Measurements from ENCODE around the gene DEFB126.

DNA sequence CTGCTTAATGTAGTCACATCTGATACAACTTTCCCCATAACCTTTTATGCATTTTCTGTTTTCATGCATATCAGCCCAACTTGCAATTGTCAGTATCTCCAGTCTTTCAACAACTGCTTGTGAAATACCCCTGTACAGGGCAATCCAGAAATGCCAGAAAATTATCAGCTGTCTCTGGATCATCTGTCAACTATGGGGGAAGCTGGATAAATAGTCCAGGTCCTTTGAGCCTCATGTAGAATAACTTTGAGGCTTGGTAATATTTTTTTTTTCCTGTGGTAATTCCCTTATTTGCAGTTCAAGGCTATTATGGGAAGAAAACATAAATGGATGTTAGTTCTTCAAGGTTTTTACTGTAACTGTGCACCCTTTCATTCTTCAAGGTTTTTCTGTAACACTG lies 48.7 kb upstream of the DEFB126 start:
- no peak for TF ChIP-seq POLR2A (IDR thresholded peaks at IDR 0.05)
- TF ChIP-seq, protein P1, sequence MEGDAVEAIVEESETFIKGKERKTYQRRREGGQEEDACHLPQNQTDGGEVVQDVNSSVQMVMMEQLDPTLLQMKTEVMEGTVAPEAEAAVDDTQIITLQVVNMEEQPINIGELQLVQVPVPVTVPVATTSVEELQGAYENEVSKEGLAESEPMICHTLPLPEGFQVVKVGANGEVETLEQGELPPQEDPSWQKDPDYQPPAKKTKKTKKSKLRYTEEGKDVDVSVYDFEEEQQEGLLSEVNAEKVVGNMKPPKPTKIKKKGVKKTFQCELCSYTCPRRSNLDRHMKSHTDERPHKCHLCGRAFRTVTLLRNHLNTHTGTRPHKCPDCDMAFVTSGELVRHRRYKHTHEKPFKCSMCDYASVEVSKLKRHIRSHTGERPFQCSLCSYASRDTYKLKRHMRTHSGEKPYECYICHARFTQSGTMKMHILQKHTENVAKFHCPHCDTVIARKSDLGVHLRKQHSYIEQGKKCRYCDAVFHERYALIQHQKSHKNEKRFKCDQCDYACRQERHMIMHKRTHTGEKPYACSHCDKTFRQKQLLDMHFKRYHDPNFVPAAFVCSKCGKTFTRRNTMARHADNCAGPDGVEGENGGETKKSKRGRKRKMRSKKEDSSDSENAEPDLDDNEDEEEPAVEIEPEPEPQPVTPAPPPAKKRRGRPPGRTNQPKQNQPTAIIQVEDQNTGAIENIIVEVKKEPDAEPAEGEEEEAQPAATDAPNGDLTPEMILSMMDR (IDR thresholded peaks at IDR 0.05), result no peak
